UCSD-AML1 (cell line): ENCODE data around the gene DDOST.
"Not testable (repeated sequence)": the region's sequence is repeated elsewhere in the genome, so short reads cannot be mapped to it uniquely, and the experiment has no call there.

ENCODE experiments used
- DNase-seq: peaks from one replicate; lab custom pipeline; 2025; ENCODE audit not compliant: unreplicated experiment; lab: John Stamatoyannopoulos, UW

The DDOST gene

DNA sequence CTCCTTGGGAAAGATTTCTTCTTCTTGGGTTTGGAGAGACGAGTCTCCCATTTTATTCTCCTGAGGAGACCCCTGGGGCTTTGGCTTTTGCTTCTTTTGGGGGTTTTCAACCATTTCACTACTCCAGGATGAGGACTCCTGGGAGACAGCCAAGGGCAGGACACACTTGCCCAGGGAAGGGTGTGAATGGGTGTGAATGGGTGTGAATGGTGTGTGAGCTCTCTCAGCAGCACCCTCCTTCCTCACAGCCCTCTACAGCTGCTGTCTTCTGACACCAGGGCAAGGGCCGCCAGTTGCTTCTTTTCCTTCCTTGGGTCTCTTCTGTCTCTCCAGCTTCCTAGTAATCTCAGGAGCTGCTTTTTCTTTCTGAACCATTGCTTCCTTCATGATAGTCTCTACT is 32.5 kb upstream of the DDOST start:
- no peak for DNase-seq

DNA sequence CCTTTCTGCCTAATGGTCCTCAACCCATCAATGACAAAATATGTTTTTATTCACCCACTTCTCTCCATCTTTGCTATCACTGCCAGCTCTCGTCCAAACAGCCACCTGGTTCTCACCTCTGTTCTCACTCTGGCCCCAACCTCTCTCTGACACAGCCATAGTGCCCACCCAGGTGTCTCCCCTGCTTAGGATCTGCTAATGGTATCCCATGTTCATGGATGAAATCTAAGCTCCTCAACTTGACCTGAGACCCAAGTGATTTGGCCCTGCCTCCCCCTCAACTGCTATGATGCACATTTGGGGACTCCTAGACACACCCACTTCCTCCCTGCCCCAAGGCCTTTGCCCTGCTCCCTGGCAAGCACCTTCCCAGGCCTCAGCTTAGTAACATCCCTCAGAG is 30.7 kb upstream of the DDOST start:
- DNase-seq: no peak

DNA sequence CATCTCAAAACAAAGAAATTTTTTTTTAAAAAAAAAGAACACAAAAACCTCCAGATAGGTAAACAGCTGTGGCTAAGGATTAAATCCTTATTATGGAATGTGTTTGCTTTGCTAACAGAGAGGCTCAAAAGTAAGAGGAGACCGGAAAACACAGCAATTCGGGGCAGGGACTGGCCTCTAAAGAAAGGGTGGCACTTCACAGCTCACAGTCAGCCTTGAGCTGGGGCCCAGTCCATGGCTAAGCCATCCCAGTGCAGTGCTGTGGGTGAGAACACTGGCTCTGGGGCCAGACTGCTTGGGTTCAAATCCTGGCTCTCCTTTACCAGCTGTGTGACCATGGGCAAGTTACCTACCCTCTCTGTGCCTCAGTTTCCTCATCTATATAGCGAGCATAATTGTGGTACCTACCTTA is 28.5 kb upstream of the DDOST start:
- DNase-seq: no peak

DNA sequence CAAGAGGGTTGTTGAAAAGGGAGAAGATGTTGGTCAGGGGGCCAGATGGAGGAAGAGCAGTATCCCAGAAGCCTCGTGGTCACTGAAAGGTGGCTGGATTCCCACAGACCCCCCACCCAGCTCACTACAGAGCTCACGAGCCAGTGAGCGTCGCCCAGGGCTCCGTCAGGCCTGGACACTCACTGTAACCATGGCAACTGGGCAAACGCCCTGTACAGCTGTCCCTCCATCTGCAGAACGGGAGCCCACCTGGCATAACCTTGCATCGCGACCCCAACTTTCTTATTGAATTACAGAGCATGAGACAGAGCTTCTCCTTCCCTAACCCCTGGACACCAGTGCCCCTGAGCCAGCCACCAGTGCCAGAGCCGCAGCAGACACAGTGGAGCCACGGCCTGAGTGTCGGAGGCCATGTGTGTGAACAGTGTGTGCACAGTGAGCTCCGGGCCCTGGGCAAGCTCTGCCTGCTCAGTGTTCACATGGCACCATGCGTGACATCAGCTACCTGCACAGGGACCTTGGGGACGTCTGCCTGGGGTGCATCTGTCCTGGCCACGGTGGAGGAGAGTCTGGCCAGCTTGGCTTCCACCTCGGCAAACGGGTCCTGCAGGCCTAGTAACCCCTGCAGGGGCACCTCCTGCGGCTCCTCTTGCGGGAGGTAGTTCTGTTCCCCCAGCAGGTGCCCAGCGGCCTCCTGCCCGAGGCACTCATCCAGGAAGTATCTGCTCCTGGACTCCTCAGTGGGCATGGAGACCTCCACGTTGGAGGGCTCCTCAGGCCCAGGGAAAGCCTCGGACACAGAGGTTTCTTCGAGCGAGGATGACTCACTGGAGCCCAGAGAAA is 25.9 kb upstream of the DDOST start:
- no peak for DNase-seq

DNA sequence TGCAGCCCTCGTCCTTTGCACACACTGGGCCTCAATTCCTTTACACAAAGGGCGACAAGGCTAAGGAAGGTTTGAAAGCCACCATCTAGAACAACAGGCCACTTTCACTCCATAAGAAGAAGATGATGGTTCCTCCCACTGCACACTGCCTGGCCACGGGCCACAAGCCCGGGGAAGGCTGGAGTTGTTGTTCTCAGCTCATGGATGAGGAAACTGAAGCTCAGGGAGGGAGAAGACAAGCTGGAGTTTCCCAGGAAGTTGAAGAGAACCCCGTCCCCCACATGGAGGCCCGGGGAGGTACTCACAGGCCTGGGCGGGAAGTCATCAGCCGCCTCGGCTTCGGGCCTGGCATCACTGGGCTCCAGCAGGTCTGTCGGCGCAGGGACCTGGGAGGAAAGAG is 24.6 kb upstream of the DDOST start:
- no peak for DNase-seq

DNA sequence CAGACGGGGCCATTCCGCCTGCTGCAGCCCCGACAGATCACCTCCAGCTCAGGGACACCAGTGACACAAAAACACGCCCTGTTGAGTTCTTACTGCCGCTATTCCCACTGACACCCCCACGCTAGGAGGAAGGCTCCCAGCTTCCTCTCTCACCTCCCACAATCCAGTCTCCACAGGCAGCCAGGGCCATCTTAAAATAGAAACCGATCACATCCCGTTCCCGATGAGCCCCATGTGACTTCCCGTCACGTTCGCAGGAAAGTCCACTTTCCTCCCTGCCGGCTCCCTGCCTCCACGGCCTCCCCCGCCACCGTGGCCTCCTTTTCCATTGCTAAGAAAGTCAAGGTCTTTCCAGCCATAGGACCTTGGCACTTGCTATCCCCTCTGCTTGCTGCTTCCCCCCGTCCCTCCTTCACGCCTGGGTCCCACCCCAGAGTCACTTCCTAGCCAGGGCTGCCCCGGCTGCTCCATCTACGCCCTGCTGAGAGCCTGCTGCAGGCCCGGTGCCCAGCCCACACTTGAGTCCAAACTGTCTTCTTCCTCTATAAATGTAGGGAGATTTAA is 24.0 kb upstream of the DDOST start:
- peak; percentile 55 for DNase-seq

DNA sequence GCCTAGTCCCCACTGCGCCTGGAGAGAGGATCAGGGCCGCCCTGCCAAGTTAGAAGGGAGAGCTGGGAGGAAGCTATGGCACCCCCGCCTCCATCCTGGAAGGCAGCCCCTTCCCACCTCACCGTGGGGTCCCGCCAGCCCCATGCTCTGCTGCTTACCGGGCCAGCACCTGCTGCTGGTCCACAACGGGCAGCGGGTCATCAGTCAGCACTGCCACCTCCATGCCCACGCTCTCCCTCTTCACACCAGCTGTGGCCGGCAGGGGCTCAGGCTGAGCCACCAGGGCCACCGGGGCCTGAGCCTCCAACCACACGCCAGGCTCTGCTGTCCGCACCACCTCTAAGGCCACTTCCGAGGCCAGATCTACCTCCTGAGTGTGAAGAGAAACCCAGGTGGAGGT is 23.5 kb upstream of the DDOST start:
- no peak for DNase-seq

DNA sequence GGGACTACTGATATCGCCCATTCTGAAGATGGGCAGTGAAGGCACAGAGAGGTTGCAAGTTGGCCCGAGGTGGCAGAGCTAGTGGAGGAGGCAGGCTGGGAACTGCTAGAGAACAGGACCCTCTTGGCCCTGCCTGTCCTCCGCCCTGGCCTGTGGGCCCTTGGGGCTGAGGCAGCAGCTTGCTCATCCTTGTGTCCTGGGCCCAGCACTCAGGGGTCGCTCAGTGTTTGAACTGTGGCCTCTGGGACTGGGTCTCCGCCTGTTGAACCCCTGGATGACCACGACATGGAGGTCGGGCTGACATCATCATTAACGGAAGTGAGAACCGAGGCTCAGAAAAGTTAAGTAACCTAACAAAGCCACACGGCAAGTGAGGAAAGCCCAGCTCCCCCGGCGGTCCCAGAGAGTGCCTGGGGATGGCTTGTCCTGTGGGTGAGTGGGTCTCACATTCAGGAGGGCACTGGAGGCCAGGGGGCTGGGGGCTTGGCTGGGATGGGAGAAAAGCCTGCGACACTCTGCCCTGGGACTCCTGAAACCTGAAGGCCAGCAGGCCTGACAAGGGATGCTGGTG is 23.0 kb upstream of the DDOST start:
- no peak for DNase-seq

DNA sequence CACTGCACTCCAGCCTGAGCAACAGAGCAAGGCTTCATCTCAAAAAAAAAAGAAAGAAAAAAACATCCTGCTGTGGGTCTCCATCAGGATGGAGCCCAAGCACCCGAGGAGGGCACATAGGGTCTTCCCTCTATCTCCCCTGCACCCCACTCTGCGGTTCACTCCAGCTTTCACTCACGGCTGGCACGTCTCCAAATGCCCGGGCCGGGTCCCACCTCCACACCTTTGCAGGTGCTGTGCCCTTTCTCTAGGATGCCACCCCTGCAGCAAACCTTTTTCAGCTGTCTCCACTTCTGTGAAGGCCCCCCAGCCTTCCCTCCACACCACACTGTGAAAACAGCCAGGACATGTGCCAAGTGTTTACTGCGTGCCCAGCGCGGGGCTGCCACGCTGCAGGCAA is 22.4 kb upstream of the DDOST start:
- DNase-seq: no peak

DNA sequence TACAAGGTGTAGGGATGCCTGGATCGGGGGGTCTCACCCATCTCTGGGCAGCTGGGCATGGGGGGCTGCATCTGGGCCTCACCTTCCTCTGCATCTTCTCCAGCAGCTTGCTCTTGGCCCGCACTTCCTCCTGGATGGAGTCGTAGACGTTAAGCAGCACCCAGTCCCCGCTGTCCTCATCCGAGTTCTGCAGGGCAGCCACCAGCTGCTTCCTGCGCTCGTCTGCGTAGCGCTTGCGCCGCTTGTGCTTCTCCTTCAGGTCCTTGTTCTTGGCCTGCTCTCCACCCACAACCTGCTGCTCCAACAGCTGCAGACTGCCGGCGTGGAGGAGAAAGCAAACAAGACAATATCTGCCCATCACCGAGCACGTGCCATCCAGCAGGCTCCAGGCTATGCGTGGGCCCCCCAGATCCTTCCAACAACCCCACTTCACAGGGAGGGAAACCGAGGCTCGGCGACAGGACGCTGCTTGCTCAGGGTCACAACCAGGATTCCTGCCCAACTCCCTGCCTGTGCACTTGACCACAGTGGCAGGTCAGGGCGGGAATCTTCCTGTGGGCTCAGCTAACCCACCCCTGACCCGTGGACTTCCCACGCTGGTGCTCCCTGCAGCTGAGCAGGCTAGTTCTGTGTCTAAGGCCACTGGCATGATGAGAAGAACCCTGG is 21.5 kb upstream of the DDOST start:
- peak; percentile 75 for DNase-seq

DNA sequence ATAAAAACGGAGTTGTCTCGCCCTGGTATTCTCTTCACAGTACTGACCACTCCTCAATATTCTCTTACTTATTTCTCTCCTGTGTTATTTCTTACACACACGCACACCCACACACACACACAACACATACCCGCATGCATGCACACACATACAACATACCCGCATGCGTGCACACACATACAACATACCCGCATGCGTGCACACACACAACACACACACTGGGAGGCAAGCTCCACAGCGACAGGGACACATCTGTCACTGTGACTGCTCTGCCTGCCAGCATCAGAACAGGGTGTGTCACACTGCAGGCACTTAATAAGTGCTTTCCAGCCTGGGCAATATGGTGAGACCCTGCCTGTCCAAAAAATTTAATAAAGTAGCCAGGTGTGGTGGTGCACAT is 20.8 kb upstream of the DDOST start:
- no peak for DNase-seq

DNA sequence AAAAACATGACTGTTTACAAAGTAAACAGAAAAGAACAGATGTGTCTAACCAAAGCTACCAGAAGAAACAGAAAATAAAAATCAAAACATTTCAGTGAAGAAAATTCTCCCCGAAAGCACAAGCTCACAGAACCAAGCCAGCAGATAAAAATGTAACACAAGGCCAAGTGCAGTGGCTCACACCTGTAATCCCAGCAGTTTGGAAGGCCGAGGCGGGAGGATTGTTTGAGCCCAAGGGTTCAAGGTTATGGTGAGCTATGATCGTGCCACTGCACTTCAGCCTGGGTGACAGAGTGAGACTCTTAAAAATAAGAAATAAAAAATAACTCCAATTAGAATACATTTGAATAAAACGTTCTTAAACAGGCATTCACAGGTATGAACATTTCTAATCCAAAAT is 19.1 kb upstream of the DDOST start:
- DNase-seq: no peak

DNA sequence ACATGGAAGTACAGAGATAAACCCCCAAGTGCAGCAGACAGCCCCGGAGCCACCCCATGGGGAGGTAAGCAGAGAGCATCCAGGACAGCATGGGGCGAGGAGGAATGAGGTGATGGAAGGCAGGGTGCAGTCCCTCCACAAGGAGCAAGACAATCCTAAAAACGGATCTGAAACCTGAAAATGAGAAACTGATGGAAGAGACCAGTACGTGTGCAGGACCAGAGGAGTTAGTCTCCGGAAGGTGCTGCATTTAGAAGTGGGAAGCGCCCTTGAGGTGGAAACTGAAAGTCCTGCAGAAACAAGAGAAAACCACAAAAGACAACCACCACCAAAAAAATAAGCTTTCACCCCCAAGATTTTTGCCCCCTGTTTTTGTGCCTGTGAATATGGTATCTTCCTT is 17.4 kb upstream of the DDOST start:
- DNase-seq: no peak

DNA sequence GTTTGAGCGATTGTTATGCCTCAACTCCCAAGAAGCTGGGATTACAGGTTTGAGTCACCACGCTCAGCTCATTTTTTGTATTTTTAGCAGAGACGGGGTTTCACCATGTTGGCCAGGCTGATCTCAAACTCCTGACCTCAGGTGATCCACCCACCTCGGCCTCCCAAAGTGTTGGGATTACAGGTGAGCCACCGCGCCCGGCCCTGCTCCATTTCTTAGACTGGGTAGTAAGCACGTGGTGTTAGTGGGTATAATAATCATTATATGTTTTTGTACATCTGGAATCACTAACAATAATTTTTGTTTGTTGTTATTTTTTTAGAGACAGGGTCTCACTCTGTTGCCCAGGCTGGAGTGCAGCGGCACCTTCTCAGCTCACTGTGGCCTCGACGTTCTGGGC is 12.5 kb upstream of the DDOST start:
- not testable (repeated sequence) for DNase-seq

DNA sequence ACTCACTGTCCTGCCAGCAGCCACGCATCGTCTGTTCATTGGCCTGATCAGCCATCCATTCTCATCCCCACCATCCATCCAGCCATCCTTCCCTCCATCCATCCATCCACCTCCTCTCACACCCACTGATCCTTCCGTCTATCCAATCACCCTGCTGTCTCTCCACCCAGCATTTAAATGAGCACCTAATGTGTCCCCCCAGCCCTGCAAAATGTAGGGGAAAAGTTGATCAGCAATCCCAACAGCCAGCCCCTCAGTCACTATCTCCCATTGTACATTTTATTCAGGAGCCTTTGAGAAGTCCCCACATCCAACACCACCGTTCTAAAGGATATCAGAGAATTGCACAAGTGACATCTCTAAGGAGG is 11.1 kb upstream of the DDOST start:
- no peak for DNase-seq

DNA sequence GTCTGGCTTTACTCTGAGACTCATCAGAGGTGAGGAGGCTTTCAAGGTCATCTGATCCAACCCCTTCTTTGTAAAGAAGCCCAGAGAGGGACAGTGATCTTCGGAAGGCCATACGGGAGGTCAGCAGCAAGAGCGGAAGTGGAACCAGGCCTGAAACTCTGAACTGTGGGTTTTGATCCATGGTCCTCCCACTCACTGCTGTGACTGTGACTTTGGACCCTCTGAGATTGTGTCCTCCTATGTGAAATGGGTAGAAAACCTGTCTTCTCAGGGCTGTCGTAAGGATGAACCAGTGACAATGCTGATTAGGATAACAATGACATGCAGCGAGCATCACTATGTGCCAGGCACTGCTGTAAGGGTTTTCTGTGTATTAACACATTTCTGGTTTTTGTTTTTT is 9.8 kb upstream of the DDOST start:
- no peak for DNase-seq

DNA sequence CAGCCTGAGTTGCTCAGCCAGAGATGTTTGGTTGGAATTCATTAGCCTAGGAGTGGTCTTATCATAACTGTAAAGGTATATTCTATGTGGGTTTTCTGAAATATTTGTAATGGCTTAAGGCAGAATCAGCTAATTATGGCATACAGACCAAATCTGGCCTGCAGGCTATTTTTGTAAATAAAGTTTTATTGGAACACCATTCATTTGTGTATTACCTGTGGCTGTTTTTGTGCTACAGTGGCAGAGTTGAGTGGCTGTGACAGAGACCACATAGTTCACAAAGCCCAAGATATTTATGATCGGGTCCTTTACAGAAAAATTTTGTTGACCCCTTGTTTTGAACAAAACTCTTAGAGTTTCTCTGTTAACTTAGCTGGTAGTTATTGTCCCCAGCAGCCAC is 7.4 kb upstream of the DDOST start:
- DNase-seq: no peak

DNA sequence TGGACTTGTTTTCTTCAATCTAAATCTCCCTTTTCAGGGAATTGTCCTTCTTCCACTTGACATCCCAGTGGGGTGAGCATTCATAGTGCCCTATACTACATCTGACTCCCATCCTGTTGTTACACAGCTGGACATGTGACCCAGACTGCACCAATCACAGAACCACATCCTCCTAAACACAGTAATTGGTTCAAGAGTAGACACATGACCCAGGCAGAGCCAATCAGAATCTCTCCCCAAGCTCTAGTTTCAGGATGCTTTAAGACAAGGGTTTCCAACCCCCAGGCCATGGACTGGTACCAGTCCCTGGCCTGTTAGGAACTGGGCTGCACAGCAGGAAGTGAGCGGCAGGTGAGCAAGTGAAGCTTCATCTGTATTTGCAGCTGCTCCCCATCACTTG is 5.6 kb upstream of the DDOST start:
- DNase-seq: no peak

DNA sequence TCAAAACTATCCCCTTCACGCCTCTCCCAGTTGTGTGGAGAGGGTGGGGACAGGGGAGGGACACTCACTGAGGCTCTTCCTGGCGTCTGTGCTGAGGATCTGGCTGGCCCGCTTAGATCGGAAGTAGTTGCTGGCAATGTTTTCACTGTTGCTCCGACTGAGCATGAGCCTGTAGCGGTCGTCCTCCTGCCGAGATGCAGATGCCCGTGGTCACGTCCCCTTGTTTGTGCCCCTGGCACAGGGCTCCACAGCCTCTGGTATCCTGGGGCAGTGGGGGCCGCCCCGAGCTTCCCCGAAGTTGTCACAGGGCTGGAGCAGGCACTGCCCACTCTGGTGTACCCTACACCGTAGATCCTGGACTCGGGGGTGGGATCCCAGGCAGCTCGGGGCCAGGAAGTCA is 5.0 kb upstream of the DDOST start:
- DNase-seq: no peak

DNA sequence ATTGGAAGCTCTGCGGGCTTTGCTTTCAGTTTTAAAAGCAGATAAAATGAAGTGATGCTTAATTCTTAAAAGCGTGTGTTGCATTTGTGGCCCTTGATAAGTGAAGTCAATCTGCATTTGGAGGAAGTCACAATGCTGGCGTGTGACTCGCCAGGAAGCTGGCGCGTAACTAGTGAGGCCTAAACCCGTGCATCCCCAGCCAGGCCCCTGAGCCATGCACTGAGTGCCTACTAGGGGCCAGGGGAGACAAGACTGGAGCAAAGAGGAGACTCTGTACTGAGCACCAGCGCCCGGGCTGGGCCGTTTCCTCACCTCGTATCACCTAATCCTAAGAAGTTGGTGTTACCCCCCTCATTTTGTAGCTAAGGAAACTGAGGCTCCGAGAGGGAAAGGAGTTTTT is 4.6 kb upstream of the DDOST start:
- peak; percentile 54 for DNase-seq

DNA sequence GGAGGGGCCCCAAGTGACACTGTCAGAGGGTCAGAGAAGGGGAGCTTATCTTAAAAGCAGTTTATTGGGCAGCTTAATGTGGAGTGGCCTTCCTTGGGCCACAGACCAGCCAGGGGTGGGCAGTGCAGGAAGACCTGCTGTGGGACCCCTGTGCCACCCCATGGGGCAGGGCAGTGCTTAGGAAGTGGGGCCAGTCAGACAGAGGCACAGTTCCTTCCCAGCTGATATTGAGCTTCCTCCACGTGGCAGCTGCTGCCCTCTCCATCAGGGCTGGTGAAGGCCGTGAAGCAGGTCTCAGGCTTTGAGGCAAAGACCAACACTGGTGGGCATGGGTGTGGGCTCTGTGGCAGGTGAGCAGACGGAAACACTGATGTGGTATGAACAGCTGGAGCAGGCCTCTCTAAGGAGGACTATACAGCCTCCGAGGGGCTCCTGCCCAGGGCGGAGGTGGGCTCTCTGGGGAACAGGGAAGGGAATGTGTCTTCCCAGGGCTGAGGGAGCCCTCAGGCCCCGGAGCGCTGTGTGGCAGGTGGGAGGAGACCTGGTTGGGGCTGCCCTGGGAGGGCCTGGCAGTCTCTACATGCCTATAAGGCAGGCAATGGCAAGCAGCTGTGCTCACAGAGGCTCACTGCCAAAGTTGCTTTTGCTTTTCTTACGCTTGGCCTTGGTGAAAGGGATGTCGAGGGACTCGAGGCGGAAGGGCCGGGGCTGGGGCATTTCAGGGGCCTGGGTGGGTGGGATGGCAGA is 3.0 kb upstream of the DDOST start:
- DNase-seq: no peak
